Measurements from ENCODE around the gene SNUPN.
"Not testable (repeated sequence)": the region's sequence is repeated elsewhere in the genome, so short reads cannot be mapped to it uniquely, and the experiment has no call there.

The SNUPN gene

DNA sequence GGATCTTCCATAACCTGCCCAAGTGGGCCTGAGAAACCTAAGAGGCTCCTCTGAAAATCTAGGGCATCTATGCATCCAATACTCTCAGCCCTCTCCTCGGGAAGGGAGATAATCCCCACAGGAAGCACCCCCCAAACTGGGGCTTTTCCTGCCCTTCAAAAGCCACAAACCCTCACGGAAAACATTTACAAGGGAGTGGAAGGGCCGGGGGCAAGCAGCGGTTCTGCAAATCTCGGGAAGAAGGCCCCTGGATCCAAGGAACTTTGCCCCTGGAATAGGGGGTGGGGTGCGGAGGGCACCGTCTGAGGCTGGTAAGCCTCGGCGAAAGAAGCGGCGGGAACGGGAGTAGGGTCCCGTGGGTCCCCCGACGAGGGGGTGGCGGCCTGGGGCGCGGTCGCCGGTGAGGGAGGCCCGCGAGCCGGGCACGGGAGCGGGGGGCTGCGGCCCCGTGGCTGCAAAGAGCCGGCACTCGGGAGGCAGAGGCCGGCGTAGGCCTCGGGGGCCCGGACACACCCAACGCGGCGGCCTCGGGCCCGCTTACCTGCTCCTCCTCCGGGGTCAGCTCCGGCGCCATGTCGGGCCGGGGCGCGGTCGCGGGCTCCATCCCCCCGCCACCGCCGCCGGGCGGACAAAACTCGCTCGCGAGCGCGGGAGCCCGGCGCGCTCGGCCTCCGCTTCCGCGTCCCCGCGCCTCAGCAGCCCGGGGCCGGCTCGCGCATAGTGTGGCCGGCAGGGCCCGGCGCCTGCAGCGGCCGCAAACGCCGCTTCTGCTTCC, 47.2 kb downstream of the SNUPN start:
- peak; percentile 29 to 37 for DNase-seq

DNA sequence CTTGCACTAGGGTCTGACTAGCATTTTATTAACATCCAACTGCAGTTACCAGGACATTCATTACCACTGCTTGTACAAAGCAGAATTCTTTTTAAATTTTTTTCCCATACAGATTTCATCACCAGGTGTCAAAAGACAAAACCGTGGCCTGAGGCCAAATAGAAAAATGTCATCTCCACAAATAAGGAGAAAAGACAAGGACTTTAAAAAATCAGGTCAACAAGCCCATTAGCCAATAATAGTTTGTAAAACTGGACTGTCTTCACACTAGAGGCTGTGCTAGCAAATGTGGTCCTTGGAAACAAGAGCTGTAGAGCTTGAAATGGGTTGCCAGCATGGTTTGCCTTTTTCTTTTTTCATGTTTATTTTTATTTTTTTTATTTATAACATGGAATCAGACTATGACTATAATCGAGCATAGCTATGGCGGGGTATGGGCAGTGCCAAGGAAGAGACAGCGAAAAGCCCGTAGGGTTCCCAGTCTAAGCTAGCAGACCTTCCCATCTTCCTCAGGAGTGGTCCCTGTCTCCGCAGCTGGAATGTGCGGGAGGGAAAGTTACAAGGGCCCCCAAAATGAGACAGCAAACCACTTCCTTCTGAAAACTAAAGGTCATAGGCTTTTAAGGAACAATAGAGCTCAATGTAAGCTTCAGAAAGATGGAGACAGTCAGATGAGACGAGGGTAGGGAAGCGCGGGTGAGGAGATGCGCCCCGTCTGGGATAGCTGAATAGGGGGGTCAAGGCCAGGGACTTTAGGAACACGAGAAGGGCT, 47.9 kb downstream of the SNUPN start:
- no peak for DNase-seq

DNA sequence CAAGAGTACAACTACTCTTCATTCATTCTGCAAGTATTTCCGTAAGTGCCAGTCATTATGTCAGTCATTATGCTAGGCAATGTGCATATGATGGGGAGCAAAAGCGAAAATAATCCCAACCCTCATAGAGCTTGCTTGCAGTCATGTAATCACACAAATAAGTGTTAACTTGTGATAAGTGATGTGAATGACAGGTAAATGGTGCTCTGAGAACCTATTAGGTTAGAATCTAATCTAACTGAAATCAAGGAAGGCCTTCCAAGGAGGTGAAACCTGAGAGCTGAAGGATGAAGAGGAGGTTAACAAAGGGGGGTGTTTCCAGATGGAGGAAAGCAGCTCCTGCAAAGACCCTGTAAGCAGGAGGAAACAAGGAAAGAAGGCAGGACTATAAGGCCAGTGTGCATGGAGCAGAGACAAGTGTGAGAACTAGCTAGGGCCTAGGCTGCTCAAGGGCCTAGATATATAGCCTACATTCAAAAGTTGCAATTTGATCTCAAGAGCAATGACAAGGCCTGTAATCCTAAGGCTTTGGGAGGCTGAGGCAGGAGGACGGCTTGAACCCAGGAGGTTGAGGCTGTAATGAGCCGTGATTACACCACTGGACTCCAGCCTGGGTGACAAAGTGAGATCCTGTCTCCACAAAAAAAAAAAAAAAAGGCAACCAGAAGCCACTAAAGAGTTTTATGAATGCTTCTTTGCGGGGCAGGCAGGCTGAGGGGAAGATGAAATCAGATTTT, 51.7 kb downstream of the SNUPN start:
- DNase-seq: no peak

DNA sequence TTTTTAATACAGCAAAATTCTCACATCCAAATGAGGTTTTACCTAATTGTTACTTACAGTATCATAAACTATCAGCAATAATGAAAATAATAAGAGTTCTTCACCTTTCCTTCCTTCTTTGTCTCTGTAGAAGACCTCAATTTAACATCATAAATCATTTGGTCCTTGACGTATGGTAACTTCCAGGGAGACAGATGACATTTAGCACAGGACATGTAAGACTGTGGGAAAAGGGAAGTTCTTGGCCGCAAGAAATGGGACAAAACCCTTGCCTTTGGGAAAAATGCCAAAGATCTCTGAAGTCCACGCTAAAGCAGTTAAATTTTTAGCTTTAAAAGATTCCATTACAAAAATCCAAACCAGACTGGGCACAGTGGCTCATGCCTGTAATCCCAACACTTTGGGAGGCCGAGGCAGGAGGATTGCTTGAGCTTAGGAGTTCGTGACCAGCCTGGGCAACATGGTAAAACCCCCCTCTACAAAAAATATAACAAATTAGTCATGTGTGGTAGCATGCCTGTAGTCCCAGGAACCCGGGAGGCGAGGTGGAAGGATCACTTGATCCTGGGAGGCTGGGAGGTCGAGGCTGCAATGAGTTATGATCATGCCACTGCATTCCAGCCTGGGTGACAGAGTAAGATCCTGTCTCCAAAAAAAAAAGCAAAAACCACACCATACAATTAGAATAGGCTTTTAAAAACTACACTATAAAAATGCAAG, 55.2 kb downstream of the SNUPN start:
- no peak for DNase-seq

DNA sequence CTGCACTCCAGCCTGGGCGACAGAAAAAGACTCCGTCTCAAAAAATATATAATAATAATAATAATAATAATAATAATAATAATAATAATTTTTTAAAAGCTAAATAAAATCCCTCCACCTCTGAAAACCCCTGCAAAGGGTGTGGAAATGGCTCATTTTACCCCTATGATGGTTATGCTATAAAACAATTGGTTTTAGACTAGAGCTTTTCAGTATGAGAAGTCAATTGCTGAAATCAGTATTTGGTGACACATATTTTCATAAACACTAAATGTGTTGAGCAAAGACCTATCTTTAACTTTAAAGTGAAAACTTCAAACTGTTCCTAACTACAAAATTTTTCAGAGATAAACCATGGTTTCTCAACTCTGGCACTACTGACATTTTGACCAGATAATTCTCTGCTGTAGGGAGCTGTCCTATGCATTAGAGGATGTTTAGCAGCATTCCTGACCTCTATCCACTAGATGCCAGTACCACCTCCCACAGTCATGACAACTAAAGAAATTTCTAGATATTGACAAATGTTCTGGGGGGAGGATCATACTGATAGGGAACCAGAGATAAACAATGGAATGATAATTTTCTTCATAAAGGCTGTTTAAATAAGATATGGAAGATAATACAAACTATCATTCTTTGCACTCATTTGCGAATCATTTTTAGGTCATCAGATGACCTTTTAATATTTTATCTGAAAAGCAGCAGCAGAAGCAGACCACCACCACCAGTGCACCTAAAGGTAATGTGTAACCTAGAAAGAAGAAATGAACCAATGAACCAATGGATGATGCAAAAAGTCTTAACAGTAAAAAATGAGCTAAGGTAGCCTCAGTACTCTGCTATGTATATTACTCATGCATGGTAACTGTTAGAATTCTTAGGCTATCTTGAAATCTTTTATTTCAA, 60.2 kb downstream of the SNUPN start:
- no peak for DNase-seq

DNA sequence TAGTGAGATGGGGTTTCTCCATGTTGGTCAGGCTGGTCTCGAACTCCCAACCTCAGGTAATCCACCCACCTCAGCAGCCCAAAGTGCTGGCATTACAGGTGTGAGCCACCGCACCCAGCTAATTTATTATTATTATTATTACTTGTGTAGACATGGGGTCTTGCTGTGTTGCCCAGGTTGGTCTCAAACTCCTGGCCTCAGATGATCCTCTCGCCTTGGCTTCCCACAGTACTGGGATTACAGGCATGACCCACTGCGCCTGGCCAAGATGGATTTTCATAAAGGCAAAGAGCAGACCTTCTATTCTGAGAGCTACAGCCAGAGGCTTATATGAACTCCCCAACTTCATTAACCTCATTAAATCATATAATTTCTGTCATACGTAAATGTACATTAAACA, 63.6 kb downstream of the SNUPN start:
- no peak for DNase-seq

DNA sequence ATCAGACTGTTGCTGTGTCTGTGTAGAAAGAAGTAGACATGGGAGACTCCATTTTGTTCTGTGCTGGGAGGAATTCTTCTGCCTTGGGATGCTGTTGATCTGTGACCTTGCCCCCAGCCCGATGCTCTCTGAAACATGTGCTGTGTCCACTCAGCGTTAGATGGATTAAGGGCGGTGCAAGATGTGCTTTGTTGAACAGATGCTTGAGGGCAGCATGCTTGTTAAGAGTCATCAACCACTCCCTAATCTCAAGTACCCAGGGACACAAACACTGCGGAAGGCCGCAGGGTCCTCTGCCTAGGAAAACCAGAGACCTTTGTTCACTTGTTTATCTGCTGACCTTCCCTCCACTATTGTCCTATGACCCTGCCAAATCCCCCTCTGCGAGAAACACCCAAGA, 66.2 kb downstream of the SNUPN start:
- not testable (repeated sequence) for DNase-seq

DNA sequence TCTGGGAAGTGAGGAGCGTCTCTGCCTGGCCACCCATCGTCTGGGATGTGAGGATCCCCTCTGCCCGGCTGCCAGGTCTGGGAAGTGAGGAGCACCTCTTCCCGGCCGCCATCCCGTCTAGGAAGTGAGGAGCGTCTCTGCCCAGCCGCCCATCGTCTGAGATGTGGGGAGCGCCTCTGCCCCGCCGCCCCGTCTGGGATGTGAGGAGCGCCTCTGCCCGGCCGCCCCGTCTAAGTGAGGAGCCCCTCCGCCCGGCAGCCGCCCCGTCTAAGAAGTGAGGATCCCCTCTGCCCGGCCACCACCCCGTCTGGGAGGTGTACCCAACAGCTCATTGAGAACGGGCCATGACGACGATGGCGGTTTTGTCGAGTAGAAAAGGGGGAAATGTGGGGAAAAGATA, 66.6 kb downstream of the SNUPN start:
- DNase-seq: not testable (repeated sequence)

DNA sequence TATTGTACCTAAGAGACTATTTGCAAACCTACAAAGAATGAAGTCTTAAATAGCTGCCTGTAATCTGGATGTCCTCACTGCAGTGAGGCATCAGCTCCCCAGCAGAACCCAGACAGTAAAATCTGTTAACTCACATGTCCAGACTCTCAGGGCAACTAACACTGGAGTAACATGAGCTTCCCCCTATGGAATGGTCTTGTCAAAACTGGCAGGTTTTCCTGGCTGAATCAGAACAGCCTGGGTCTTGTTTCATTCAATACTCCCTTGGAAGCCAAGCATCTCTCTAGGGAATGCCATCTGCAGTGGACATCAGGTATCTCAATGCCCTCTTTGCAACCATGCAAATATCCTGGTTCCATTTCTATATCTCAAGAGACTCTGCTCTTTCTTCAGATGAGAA, 70.8 kb downstream of the SNUPN start:
- DNase-seq: no peak

DNA sequence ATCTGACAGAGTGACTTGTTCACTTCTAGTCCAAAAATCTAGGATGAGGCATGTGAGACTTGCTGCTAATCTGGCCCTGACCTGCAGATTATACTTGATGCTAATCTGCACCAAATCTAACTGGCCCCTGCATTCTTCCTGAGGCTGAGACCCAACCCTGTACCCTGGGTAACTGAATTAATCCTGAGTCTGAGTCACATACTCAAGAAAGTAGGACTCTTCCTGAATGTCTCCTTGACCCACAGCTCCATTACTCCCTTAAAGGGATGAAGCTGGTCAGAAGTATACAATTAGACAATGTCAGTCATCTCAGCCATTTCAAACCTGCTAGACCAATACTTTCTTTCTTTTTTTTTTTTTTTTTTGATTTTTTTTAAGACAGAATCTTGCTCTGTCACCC, 71.9 kb downstream of the SNUPN start:
- no peak for DNase-seq

DNA sequence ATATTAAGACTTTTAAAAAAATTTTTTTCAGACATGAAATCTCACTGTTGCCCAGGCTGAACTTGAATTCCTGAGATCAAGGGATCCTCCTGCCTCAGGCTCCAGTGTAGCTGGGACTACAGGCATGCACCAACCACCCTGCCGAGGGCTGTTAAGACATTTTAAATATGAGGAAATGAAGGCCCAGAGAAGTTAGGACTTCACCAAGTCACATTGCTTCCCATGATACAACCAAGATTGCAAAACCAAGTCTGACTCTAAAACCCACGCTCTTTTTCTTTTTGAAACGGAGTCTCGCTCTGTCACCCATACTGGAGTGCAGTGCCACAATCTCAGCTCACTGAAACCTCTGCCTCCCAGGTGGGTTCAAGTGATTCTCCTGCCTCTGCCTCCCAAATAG, 74.4 kb downstream of the SNUPN start:
- no peak for DNase-seq

All from stimulated activated CD4-positive, alpha-beta T cell treated with anti-CD3 and anti-CD28 coated beads, Interleukin-2, amount 100 ng/mL, for 24 hours (primary cell).